PC-9 (cell line): ENCODE data around the gene SLC4A1AP. TPM values are rescaled to one million over a fixed set of nuclear protein-coding genes. Genes with fewer than 3 reads are reported as not detected.

Experiments used
- BruUV-seq: library from RNA; stranded (reverse); fragments of 400-500 nt; replicated peaks from 2 replicates; lab custom pipeline; 2021; lab: Mats Ljungman, UMichigan
- CTCF ChIA-PET: fragments of 300-600 bp; sonication (Branson Sonifier 250); formaldehyde crosslinking; loops from one replicate; lab custom pipeline; 2022; ENCODE audit warnings: antibody characterized with exemption; lab: Charles Lee
- POLR2A ChIA-PET: fragments of 300-600 bp; sonication (Branson Sonifier 250); formaldehyde crosslinking; loops from one replicate; lab custom pipeline; 2022; ENCODE audit warnings: antibody characterized with exemption; ENCODE audit not compliant: unreplicated experiment; lab: Charles Lee
- DNase-seq, 2 experiments: peaks; one replicate each; pipeline versions ENCODE4 v3.0.0 to v3.0.0-alpha.2; 2015 to 2022; ENCODE audit warnings: mixed read lengths in 1 of 2
- H2AFZ ChIP-seq: fragments of 200-600 bp; sonication (generic); 2 replicates; pipeline ENCODE4 v1.8.1; 2017; ENCODE audit warnings: antibody characterized with exemption
- H3F3A ChIP-seq: fragments of 200-600 bp; sonication (generic); 2 replicates; pipeline ENCODE4 v1.8.1; 2017; ENCODE audit warnings: antibody characterized with exemption, mild to moderate bottlenecking, low read depth; ENCODE audit not compliant: insufficient read depth
- H3K27ac ChIP-seq: fragments of 200-600 bp; sonication (generic); 2 replicates; pipeline ENCODE4 v1.6.1; 2016; ENCODE audit warnings: mixed run types
- H3K27me3 ChIP-seq: fragments of 200-600 bp; sonication (generic); 2 replicates; pipeline ENCODE4 v1.6.1; 2016; ENCODE audit warnings: low read depth, mixed run types; ENCODE audit not compliant: insufficient read depth
- H3K36me3 ChIP-seq: fragments of 200-600 bp; sonication (generic); 2 replicates; pipeline ENCODE4 v1.6.1; 2016; ENCODE audit warnings: low read depth, mixed run types
- H3K4me1 ChIP-seq: fragments of 200-600 bp; sonication (generic); replicated peaks from 2 replicates; pipeline ENCODE4 v1.6.1; 2016; ENCODE audit warnings: mixed run types; ENCODE audit not compliant: insufficient read depth
- H3K4me2 ChIP-seq: fragments of 200-600 bp; sonication (generic); 2 replicates; pipeline ENCODE4 v1.6.1; 2017; ENCODE audit warnings: mixed run types
- H3K4me3 ChIP-seq: fragments of 200-600 bp; sonication (generic); 2 replicates; pipeline ENCODE4 v1.6.1; 2016; ENCODE audit warnings: mixed run types
- H3K79me2 ChIP-seq: fragments of 200-600 bp; sonication (generic); 2 replicates; pipeline ENCODE4 v1.6.1; 2017; ENCODE audit warnings: low read depth, mixed run types
- H3K9me2 ChIP-seq: fragments of 200-600 bp; sonication (generic); 2 replicates; pipeline ENCODE4 v1.8.1; 2017; ENCODE audit warnings: mild to moderate bottlenecking; ENCODE audit not compliant: insufficient read depth
- H3K9me3 ChIP-seq: fragments of 200-600 bp; sonication (generic); 2 replicates; pipeline ENCODE4 v1.8.1; 2016; ENCODE audit warnings: low read depth; ENCODE audit not compliant: insufficient read depth
- H4K20me1 ChIP-seq: fragments of 200-600 bp; sonication (generic); 2 replicates; pipeline ENCODE4 v1.8.1; 2017; ENCODE audit not compliant: insufficient read depth
- EZH2 ChIP-seq: fragments of 200-600 bp; sonication (generic); IDR thresholded peaks from 2 replicates; pipeline ENCODE4 v1.8.0; 2017; ENCODE audit warnings: antibody characterized with exemption, low read depth
- intact Hi-C: fragments of 100-400 bp; cut with micrococcal nuclease; formaldehyde crosslinking; loops from one replicate; pipeline ENCODE4 v1.10.0; 2022; ENCODE audit not compliant: unreplicated experiment
- total RNA-seq: library from RNA; stranded (reverse); gene quantifications from 2 replicates; pipeline ENCODE4 v1.2.3, GENCODE V29; 2021
- TF ChIP-seq, protein P1 (sequence below): fragments of 200-600 bp; sonication (generic); conservative IDR thresholded peaks from 2 replicates; pipeline ENCODE4 v1.6.1; 2017; ENCODE audit warnings: mixed run types, antibody characterized with exemption, mild to moderate bottlenecking, moderate library complexity

Gene SLC4A1AP
- total RNA-seq, 1 experiment from 2014 or later: 22.7 TPM

- ChIA-PET POLR2A (no interaction called here), CTCF (interaction anchor here (0.8 kb wide), 1 partner anchor 11 kb away, joined by 3 read pairs; no protein-coding TSS in a partner anchor)
- intact Hi-C loops: no loop called here
- Histone ChIP-seq H3K27ac (peak overlapping the region; percentile 83; the same call in 1 of the 2 replicates), H2AFZ (peak overlapping the region; percentile 97), H4K20me1 (no peaks in the 10 kb centered on the region; the same call in 1 of the 2 replicates), H3K9me2 (no peaks in the 10 kb centered on the region), H3F3A (peaks cover 11% of the 10 kb centered on the region; the same call in 1 of the 2 replicates), H3K9me3 (no peaks in the 10 kb centered on the region), H3K4me2 (peak overlapping the region; percentile 94), H3K4me1 (peaks cover 26% of the 10 kb centered on the region), H3K27me3 (no peaks in the 10 kb centered on the region), H3K36me3 (peaks cover 31% of the 10 kb centered on the region), H3K4me3 (peak overlapping the region; percentile 86), H3K79me2 (peaks cover 42% of the 10 kb centered on the region)
- no peak for DNase-seq
- BruUV-seq: no TSS peak
- TF ChIP-seq EZH2: no peak
- TF ChIP-seq, protein P1, sequence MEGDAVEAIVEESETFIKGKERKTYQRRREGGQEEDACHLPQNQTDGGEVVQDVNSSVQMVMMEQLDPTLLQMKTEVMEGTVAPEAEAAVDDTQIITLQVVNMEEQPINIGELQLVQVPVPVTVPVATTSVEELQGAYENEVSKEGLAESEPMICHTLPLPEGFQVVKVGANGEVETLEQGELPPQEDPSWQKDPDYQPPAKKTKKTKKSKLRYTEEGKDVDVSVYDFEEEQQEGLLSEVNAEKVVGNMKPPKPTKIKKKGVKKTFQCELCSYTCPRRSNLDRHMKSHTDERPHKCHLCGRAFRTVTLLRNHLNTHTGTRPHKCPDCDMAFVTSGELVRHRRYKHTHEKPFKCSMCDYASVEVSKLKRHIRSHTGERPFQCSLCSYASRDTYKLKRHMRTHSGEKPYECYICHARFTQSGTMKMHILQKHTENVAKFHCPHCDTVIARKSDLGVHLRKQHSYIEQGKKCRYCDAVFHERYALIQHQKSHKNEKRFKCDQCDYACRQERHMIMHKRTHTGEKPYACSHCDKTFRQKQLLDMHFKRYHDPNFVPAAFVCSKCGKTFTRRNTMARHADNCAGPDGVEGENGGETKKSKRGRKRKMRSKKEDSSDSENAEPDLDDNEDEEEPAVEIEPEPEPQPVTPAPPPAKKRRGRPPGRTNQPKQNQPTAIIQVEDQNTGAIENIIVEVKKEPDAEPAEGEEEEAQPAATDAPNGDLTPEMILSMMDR: no peak
These were observed 1.1 kb downstream of the SLC4A1AP start for GRCh38 chr2:27664622-27665363.

DNA sequence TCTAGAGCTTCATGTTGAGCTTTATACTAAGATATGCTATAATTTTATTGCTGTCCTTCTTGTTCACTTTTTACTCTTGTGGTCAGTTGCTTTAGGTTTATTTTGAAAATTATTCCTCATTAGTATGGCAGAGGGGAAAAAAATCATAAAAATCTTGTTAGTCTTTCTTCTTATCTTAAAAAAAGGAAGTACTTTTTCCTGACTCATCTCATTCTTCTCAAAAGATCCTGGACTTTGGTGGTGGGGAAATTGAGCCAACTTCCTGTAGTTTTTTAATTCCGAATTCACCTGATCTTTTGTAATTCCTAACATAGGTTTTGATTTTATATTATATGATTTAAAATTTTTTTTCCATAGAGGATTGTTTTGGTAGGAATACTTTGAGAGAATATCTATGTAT, 3.8 kb downstream of the SLC4A1AP start:
- Histone ChIP-seq H3F3A (peaks cover 11% of the 10 kb centered on the region), H3K4me2 (no peak overlapping the region), H3K9me3 (no peaks in the 10 kb centered on the region), H3K9me2 (no peaks in the 10 kb centered on the region), H3K4me1 (peaks cover 19% of the 10 kb centered on the region), H2AFZ (no peak overlapping the region), H3K4me3 (no peak overlapping the region), H3K27me3 (no peaks in the 10 kb centered on the region), H4K20me1 (no peaks in the 10 kb centered on the region; the same call in 1 of the 2 replicates), H3K36me3 (peaks cover 30% of the 10 kb centered on the region), H3K79me2 (peaks cover 31% of the 10 kb centered on the region), H3K27ac (no peak overlapping the region)
- no TSS peak for BruUV-seq
- POLR2A ChIA-PET: no interaction called here
- intact Hi-C loops: no loop called here
- no peak for DNase-seq
- CTCF ChIA-PET: no interaction called here
- TF ChIP-seq, protein P1: no peak
- no peak for TF ChIP-seq EZH2

DNA sequence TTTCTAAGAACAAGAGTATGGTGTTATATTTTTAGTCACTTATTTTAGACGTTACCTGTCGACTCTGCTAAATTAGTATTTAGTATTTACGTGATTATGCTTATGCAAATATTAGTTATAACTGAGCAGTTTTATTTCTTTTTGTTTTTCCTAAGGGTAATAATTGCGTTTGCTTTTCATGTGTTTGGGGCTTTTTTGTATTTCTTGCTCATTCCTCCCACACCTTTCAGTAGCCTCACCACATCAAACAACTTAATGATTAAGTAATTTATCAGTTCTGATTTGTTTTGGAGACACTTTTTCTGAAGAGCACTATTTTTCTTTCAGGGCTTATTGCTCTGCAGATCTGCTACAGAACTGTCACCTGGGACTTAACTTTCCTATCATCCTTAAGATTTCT, 7.5 kb downstream of the SLC4A1AP start:
- H3K27ac ChIP-seq: no peak overlapping the region
- H3K9me3 ChIP-seq: no peaks in the 10 kb centered on the region
- POLR2A ChIA-PET: no interaction called here
- peaks cover 8% of the 10 kb centered on the region; the same call in 1 of the 2 replicates for H3F3A ChIP-seq
- TF ChIP-seq, protein P1: no peak
- TF ChIP-seq EZH2: no peak
- no TSS peak for BruUV-seq
- DNase-seq: no peak
- H3K4me3 ChIP-seq: no peak overlapping the region
- H3K36me3 ChIP-seq: peaks cover 44% of the 10 kb centered on the region
- no peaks in the 10 kb centered on the region for H3K9me2 ChIP-seq
- H3K4me2 ChIP-seq: no peak overlapping the region
- H3K79me2 ChIP-seq: no peaks in the 10 kb centered on the region
- no peak overlapping the region for H2AFZ ChIP-seq
- intact Hi-C loops: no loop called here
- H4K20me1 ChIP-seq: no peaks in the 10 kb centered on the region
- CTCF ChIA-PET: no interaction called here
- H3K27me3 ChIP-seq: no peaks in the 10 kb centered on the region
- no peaks in the 10 kb centered on the region for H3K4me1 ChIP-seq
